GM12865 (cell line): ENCODE data around the gene CD200R1L.

ENCODE experiments used
- DNase-seq: peaks from one replicate; pipeline ENCODE4 v3.0.0; 2010; ENCODE audit warnings: low read depth
- H3K4me3 ChIP-seq: 2 replicates; pipeline ENCODE4 v1.5.1; 2011; ENCODE audit warnings: mild to moderate bottlenecking, low read depth, low read length, control low read depth
- TF ChIP-seq, protein P1 (sequence below): IDR thresholded peaks from 2 replicates; pipeline ENCODE4 v1.5.1; 2011; ENCODE audit warnings: low read length, control low read depth, low read depth, inconsistent platforms; ENCODE audit not compliant: insufficient read depth; ENCODE audit errors: missing control alignments

The CD200R1L gene, protein sequence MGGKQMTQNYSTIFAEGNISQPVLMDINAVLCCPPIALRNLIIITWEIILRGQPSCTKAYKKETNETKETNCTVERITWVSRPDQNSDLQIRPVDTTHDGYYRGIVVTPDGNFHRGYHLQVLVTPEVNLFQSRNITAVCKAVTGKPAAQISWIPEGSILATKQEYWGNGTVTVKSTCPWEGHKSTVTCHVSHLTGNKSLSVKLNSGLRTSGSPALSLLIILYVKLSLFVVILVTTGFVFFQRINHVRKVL

DNA sequence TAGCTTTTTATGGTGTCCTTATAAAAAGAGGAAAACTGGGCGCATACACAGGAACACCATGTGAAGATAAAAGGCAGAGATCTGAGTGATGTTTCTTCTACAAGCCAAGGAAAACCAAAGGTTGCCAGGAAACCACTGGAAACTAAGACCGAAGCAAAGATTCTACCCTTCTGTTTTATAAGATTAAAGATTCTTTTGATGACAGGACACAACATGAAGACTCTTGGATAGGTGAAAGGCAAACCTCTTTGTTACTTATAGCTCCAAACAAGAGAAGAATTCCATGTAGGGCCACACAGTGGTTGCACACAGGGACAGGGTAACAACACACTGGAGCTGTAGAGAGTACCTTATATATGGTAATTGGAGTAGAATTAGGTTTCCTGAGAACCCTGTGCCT, at the start of gene CD200R1L:
Gene CD200R1L (minus strand): TSS at position 101 of the 400 bp plus-strand sequence. CDS start 17,497 bp downstream, outside the sequence.
- H3K4me3 ChIP-seq: no peak within 1 kb of the TSS
- DNase-seq: no peak
- TF ChIP-seq, protein P1, sequence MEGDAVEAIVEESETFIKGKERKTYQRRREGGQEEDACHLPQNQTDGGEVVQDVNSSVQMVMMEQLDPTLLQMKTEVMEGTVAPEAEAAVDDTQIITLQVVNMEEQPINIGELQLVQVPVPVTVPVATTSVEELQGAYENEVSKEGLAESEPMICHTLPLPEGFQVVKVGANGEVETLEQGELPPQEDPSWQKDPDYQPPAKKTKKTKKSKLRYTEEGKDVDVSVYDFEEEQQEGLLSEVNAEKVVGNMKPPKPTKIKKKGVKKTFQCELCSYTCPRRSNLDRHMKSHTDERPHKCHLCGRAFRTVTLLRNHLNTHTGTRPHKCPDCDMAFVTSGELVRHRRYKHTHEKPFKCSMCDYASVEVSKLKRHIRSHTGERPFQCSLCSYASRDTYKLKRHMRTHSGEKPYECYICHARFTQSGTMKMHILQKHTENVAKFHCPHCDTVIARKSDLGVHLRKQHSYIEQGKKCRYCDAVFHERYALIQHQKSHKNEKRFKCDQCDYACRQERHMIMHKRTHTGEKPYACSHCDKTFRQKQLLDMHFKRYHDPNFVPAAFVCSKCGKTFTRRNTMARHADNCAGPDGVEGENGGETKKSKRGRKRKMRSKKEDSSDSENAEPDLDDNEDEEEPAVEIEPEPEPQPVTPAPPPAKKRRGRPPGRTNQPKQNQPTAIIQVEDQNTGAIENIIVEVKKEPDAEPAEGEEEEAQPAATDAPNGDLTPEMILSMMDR: no peak

DNA sequence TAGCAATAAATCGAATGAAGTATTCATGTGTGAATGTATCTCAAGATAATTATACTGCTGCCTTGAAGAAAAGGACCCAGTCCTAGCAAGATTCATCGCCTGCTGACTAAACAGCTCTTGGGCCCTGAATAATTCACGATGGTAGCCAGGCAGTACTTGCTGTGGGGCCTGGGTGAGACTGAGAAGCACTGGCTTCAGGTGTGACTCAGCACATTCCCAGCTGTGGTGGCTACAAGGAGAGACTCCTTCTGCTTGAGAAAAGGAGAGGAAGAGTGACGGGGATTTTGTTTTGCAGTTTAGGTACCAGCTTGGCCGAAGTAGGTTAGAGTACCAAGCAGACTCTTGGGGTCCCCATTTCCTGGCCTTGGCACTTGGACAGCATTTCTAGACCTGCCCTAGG, 47.6 kb upstream of the CD200R1L start:
- TF ChIP-seq, protein P1: no peak
- DNase-seq: no peak
- H3K4me3 ChIP-seq: no peak overlapping the region

DNA sequence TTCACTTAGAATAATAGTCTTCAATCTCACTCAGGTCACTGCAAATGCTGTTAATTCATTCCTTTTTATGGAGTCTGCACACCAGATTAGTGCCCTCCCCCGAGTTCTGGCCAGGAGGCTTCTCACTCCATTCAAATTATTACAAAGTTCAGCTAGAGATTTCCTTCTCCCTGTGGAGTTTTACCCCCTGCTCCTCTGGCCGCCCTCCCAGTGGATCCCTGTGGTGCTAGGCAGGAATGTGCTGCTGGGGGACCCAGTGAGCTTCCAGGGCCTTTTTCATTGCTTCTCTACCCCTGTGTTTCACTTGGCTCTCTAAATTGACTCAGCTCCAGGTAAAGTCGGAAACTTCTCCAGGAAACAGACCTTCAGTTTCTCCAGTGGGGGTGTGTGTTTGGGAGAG, 42.7 kb upstream of the CD200R1L start:
- no peak for DNase-seq
- no peak overlapping the region for H3K4me3 ChIP-seq
- TF ChIP-seq, protein P1: no peak

DNA sequence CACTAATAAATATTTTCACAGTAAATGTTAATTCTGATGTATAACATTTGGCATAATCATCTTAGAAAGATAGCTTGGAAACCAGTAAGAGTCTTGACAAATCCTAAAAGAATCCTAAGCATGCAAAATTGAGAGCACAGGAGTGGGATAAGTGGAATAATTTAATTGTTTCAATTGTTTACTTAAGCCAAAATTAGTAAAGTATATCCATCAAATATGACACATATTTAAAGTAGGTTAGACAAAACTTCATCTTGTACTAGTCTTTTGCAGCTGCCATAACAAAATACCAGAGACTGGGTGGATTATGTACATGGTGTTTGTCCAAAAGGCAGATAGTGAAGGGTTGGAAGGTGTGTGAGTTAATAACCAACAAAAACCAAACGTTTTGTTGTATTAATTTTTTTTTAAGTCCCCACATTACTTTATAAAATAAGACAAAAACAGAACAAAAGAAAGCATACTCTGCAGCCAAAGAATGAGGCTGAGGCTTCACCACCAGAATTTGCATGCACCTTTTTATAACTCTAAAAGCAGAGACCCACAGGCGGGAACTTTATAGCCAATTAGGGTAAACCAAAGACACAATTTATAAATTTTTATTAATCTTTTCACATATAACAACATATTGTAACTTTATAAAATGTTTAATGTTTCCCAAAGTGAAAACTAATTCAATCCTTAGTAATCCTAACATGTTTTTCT, 41.9 kb upstream of the CD200R1L start:
- TF ChIP-seq, protein P1: no peak
- H3K4me3 ChIP-seq: no peak overlapping the region
- DNase-seq: no peak

DNA sequence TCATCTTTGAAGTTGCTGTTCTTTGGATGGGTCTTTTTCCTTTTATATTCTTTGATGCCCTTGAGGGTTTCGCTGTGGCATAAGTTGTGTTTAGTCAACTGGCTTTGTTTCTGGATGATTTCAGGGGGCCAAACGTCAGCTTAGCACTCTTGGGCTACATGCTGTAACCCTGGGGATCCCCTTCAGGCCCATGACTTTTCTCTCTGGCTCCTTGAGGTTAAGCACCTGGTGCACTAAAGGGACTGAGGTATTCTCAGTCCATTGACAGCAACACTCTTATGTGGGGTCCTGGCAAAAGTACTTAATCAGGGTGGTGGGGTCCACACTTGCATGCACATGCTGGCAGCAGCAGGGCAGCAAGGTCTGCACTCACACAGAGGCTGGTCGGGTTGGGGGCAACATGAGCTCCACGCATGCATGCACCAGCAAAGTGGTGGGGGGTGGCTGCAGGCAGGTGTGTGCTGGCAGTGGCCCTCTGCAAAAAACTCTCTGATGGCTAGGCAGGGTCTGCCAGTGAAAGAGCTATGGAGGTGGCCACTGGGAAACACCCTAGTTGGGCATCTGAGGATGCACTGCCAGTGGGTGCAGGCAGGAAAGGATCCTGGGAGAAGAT, 38.1 kb upstream of the CD200R1L start:
- TF ChIP-seq, protein P1: no peak
- DNase-seq: peak; percentile 14
- H3K4me3 ChIP-seq: no peak overlapping the region

DNA sequence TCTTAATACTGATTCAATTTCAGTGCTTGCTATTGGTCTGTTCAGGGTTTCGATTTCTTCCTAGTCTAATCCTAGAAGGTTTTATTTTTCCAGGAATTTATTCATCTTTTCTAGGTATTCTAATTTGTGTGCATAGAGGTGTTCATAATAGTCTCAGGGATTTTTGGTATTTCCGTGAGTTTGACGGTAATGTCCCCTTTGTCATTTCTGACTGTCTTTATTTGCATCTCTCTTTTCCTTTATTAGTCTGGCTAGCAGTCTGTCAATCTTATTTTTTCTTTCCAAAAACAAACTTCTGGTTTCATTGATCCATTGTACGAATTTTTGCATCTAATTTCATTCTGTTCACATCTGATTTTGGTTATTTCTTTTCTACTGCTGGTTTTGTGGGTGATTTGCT, 35.2 kb upstream of the CD200R1L start:
- no peak overlapping the region for H3K4me3 ChIP-seq
- TF ChIP-seq, protein P1: no peak
- no peak for DNase-seq

DNA sequence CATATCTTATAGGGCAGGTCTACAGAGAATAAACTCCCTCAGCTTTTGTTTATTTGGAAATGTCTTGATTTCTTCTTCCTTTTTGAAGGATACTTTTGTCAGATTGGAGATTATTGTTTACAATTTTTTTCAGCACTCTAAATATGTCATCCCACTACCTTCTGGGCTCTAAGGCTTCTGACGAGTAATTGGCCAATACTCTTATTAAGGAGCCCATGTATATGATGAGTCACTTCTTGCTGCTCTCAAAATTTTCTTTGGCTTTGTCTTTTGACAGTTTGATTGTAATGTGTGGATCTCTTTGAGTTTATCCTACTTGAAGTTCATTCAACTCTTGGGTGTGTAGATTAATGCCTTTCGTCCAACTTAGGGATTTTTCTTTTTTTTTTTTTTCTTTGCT, 28.9 kb upstream of the CD200R1L start:
- no peak overlapping the region for H3K4me3 ChIP-seq
- TF ChIP-seq, protein P1: no peak
- no peak for DNase-seq
